NCI-H82 treated with DMSO at 0.1 percent for 48 hours (cell line): ENCODE measurements around the gene NKX1-1.
"Not testable (repeated sequence)": the region's sequence is repeated elsewhere in the genome, so short reads cannot be mapped to it uniquely, and the experiment has no call there.

ENCODE experiments used
- DNase-seq: peaks from one replicate; lab custom pipeline; 2025; ENCODE audit not compliant: unreplicated experiment; lab: John Stamatoyannopoulos, UW

Gene NKX1-1

DNA sequence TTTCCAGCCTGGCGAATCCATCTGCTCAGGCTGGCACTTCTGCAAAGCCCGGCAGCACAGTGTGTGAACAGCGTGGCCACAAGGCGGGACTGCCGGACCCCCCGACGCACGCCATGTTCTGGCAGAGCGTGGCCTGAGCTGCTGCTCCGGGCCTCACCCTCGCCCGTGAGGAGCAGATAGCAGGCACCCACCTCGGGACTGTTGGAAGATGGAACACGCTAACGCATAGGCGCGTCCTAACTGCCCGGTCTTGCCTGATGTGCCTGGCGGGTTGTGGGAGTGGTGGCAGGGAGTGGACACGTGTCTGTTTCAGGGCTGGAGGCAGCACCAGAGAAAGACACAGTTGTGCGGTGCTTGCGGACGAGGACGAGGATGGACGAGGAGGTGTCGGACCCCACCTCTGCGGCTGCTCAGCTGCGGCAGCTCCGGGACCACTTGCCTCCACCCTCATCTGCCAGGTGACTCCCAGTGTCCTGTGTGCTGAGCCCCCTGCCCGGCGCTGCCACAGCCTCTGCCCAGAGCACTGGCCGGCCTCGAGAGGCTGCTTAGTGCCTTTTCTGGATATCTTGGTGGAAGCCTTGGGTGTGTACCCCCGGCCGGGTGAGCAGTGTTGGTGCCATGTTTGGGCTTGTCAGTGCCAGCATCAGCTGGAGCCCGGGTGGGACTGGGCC, 31.1 kb downstream of the NKX1-1 start:
- no peak for DNase-seq

GRCh38 chr4:1374706-1375045, 31.6 kb downstream of the NKX1-1 start:
- no peak for DNase-seq

GRCh38 chr4:1373892-1374705, 32.1 kb downstream of the NKX1-1 start:
- DNase-seq: no peak

GRCh38 chr4:1372576-1372975, 33.7 kb downstream of the NKX1-1 start:
- not testable (repeated sequence) for DNase-seq

GRCh38 chr4:1371176-1372165, 34.8 kb downstream of the NKX1-1 start:
- DNase-seq: no peak

DNA sequence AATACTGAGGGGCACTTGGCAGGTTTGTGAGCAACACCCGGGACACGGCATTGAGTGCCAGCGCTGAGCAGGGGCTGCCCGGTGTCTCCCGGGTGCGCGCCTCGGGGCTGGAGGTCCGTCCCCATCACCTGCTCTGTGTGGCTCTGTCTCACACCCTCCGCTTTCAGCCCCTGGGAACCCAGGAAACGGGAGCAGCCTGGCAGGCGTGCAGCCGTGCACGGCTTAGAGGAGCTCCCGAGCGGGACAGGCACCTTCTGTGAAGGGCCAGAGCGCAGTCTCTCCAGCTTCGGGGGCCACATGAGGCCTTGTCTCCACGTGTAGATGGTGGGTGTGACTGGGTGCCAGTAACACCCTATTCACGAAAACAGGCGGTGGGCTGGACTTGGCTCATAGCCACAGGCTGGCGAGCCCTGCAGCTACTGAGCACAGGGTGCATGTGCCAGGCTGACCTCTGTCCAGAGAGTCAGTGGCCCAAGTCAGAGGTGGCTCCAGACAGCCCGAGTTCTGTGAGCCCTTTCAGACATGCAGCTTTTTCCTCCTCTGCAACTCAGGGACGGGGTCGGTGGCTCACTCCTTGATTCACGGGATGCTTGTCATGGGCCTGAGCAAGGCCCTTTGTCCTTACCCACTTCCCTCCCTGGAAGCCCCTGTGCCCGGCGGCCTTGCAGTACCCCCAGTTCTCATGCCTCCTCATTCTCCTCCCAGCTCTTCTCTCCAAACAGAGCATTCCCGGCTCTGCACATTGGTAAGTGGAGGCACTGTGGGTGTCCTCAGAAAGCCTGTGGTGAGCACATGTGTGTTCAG, 35.7 kb downstream of the NKX1-1 start:
- DNase-seq: no peak

DNA sequence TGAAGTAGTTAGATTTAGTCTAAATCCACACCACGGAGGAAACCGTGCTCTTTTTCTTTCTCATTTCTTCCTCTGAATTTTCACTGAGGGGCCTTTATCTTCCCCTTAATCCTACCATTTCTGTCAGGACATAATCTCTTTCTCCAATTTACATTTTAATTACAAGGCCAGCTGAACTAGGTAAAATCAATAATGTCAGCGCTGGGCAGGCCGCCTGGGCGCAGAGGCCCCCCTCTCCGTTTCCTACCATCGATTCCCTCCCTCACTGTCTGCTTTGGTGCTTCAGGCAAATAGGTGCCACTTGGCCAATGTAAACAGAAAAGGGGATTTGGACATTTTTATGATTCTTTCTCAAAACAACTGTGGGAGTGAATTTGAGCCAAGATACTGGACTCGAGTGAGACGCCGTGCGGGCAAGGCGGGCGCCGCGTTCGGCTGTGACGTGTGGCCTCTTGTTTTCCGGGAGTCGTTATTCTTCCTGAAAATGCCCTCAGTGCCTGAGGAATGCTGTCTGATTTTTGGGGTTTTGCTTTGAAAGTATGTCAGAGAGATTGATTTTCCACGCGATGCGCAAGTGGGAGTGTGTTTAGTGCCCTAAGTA, 36.7 kb downstream of the NKX1-1 start:
- no peak for DNase-seq

DNA sequence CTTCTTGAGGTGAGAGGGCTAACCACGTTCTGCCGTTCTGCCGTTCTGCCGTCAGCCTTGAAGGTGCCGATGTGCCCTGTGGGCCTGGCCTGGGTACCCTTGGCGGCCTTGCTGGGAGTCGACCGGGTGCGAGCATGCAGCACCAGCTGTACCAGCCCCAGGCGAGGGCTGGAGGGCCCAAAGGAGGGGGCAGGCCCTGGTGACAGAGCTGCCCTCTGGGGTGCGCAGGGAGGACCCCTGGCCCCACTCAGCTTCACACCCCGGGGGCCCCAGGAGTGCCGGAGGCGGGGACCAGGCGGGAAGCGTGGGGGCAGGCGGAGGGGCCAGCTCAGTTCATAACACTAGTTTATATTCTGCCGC, 37.2 kb downstream of the NKX1-1 start:
- no peak for DNase-seq

DNA sequence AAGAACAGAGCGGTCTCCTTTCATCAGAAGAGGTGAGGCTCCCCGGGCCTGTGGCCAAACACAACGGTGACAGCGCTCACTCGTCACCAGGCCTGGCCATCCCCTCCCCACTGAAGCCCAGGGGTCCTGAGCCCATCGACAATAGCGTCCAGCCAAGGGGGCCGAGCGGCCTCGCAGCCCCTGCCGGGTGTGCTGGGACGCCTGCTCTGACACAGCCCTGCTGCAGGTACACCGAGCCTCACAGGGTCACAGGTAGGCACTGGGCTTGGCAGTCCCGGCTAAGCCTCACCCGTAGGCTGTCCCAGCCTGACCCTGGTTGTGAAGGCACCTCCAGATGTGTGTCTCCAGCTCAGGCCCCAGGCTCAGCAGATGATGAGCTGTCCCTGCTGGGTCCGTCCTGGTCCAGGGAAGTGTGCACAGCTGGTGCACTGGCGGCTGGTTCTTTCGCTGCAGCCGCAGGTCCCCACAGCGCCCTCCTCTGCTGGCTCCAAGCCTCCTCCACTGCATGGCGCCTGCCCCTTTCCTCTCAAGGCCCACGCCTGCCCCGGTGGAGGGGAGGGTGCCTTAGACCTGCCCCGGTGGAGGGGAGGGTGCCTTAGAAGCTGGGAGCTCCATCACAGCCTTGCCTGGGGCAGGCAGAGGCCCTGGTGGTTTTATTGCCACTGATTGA, 37.7 kb downstream of the NKX1-1 start:
- no peak for DNase-seq

DNA sequence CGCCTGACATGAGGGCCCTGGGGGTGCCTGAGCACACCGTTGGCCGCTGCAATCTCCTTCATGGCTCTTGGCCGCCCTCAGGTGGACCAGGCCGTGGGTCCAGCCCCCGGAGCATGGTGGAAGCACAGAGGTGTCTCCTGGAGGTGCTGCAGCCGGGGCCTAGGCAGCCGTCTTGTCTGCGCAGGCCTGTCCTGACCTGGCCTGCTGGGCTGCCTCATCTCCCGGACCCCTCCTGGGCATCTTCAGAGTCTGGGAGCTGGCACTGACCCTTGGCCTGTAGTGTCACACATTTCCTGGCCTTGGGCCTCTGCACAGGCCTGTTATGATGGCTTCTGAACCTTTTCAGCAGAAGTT, 38.3 kb downstream of the NKX1-1 start:
- DNase-seq: no peak

DNA sequence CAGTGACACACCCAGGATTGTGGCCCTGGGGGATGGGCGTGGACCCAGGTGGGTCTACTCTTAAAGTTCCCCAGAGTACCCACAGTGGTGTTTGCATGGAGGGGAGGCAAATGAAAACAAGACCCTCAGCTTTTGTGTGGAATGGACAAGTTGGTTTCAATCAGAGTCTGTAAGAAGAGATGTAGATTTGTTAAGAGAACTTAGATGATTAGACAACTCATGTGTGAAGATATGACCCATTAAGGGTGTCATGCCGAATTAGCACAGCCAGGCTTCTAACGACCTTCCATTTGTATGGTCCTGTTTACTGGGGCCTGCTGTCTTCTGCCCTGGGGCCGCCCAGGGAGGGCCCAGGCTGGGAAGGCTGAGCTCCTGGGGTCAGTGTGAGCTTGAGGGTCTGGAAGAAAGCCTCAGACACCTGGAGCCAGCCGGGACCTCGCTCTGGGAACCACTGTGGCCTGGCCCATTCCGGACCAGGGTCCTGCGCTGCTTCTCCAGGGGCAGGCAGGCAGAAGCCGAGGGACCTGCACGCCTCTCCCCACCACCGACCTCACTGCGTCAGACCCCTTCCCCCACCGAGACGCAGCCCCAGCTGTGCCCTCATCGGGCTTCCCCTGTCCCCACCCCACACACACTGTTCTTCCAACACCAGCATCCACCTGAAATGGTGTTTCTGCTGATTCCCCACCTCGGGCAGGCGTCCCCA, 38.9 kb downstream of the NKX1-1 start:
- no peak for DNase-seq

DNA sequence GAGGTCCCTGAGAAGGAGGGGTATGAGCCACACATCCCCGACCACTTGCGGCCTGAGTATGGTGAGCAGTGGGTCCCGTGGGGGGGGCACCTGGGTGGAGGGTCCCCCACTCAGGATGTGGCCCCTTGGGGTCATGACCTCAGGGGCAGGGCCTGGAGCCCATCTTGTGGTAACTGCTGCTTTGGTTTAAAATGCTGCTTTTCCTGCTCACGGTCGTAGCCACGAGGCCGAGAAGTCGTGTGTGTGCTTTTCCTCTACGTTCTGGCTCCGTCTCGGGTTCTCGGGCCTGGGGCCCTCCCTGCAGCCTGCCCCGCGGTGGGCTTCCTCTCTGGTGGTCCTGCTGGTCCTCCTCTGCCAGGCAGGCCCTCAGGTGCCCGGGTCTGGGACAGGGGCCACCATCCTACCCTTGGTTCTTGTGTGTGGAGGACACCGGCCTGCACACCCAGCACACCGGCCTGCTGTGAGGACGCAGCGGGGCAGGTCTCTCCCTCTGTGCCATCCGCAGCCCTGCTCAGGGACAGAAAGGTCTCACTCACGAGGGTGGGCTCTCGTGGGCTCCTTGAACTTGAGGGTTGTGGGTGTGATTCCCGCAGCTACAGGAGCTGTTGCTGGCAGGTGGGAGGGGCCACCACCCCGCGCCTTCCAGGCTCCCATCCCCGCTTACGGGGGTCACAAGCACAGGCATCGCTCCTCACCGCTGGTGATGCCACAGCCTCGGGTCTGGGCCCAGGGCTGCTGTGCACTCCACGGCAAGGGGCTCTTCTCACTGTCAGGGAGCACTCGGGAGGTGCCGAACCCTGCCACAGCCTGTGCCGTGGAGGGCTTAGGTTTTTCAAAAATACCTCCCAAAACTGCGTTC, 39.6 kb downstream of the NKX1-1 start:
- DNase-seq: no peak

GRCh38 chr4:1365271-1366178, 40.7 kb downstream of the NKX1-1 start:
- no peak for DNase-seq

GRCh38 chr4:1364748-1365147, 41.5 kb downstream of the NKX1-1 start:
- DNase-seq: no peak

- no peak for DNase-seq
Observed at GRCh38 chr4:1364217-1364616, 42.0 kb downstream of the NKX1-1 start.

DNA sequence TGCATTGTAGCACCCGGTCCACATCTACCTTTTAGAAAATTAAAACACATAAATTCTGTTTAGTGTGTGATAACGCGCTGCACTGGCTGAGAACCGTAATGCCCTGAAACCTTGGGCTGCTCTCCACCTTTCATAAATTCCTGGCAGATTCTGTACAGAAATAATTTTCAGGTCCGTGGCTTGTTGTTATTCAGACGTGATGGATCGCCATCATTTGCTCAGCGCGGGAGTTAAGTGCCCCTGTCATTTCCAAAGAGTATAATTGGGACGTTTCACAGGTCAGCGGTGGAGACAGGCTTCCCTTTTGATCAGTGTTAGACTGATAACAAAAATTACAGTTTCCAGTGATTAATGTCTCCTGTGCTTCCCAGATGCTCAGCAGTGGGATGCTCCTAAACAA, 42.7 kb downstream of the NKX1-1 start:
- DNase-seq: no peak

- DNase-seq: no peak
Observed at GRCh38 chr4:1362521-1362920, 43.7 kb downstream of the NKX1-1 start.
